ENCODE results near the gene TMUB1.

The TMUB1 gene

DNA sequence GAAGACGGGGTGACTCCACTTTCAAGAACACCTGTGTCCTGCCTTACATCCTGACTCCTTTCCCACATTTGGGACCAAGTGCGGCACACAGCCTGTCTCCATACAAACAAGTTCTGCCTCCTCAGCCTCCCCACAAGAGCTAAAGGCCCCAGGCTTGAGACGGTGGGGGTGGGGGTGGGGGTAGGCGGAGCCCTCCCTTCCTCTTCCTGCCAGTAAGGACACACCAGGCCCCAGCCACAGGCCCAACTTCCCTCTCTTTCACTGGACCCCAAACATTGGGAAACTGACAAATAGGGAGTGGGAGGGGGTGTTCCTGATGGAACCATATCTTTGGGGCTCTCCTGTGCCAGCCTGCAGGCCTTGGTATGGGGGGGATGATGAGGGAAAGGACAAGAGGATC lies 30.2 kb downstream of the TMUB1 start:
- Histone ChIP-seq H3K18ac (ENCODE audit: low read length) (no peak overlapping the region), H2BK5ac (ENCODE audit: low read length) (no peak overlapping the region), H2AK5ac (ENCODE audit: low read length) (no peak overlapping the region), H3K56ac (ENCODE audit: low read length) (no peak overlapping the region), H3K4ac (ENCODE audit: low read depth, low read length) (no peak overlapping the region), H4K8ac (ENCODE audit: low read depth, low read length) (no peak overlapping the region), H3K4me2 (ENCODE audit: low read length) (no peak overlapping the region), H3K79me2 (ENCODE audit: control insufficient read depth, insufficient read depth, low read length) (no peaks in the 10 kb centered on the region), H3K4me1 (ENCODE audit: control insufficient read depth, low read depth, low read length) (peaks cover 3% of the 10 kb centered on the region), H3K27me3 (ENCODE audit: insufficient read depth, low read length, poor library complexity) (peaks cover 1% of the 10 kb centered on the region), H3K27ac (ENCODE audit: low read depth, low read length) (no peak overlapping the region), H3K4me3 (ENCODE audit: low read length) (no peak overlapping the region), H3K36me3 (ENCODE audit: control insufficient read depth, insufficient read depth, low read length) (no peaks in the 10 kb centered on the region), H2BK15ac (replicated peaks; ENCODE audit: low read depth) (no peak overlapping the region), H2BK120ac (ENCODE audit: low read depth, low read length) (no peak overlapping the region), H3K79me1 (ENCODE audit: low read length) (no peaks in the 10 kb centered on the region), H3K23ac (ENCODE audit: low read length) (no peak overlapping the region), H4K5ac (ENCODE audit: low read length) (no peak overlapping the region), H3K9ac (ENCODE audit: low read length) (no peak overlapping the region)
- WGBS (ENCODE audit: extremely low coverage, insufficient coverage, low lambda C conversion rate): no CpG with 5 or more reads among the region's 4 CpGs
- DNase-seq: no peak

GRCh38 chr7:151051108-151051507 lies 32.2 kb downstream of the TMUB1 start:
- no peaks in the 10 kb centered on the region for H3K79me2 ChIP-seq (ENCODE audit: control insufficient read depth, insufficient read depth, low read length)
- no peak overlapping the region for H3K23ac ChIP-seq (ENCODE audit: low read length)
- no peaks in the 10 kb centered on the region for H3K36me3 ChIP-seq (ENCODE audit: control insufficient read depth, insufficient read depth, low read length)
- no peak overlapping the region for H3K18ac ChIP-seq (ENCODE audit: low read length)
- H4K5ac ChIP-seq (ENCODE audit: low read length): no peak overlapping the region
- no peak overlapping the region for H2BK5ac ChIP-seq (ENCODE audit: low read length)
- H3K4me3 ChIP-seq (ENCODE audit: low read length): no peak overlapping the region
- H2BK120ac ChIP-seq (ENCODE audit: low read depth, low read length): no peak overlapping the region
- no peak overlapping the region for H2BK15ac ChIP-seq (replicated peaks; ENCODE audit: low read depth)
- H2AK5ac ChIP-seq (ENCODE audit: low read length): no peak overlapping the region
- no CpG with 5 or more reads among the region's 50 CpGs for WGBS (ENCODE audit: extremely low coverage, insufficient coverage, low lambda C conversion rate)
- peak; percentile 89 for DNase-seq
- no peaks in the 10 kb centered on the region for H3K79me1 ChIP-seq (ENCODE audit: low read length)
- peaks cover 1% of the 10 kb centered on the region for H3K27me3 ChIP-seq (ENCODE audit: insufficient read depth, low read length, poor library complexity)
- H4K8ac ChIP-seq (ENCODE audit: low read depth, low read length): no peak overlapping the region
- no peaks in the 10 kb centered on the region for H3K4me1 ChIP-seq (ENCODE audit: control insufficient read depth, low read depth, low read length)
- no peak overlapping the region for H3K9ac ChIP-seq (ENCODE audit: low read length)
- H3K4me2 ChIP-seq (ENCODE audit: low read length): no peak overlapping the region
- H3K4ac ChIP-seq (ENCODE audit: low read depth, low read length): no peak overlapping the region
- H3K27ac ChIP-seq (ENCODE audit: low read depth, low read length): no peak overlapping the region
- H3K56ac ChIP-seq (ENCODE audit: low read length): no peak overlapping the region

GRCh38 chr7:151048911-151049463 lies 34.3 kb downstream of the TMUB1 start:
- Histone ChIP-seq H3K4ac (ENCODE audit: low read depth, low read length) (no peak overlapping the region), H2AK5ac (ENCODE audit: low read length) (no peak overlapping the region), H4K8ac (ENCODE audit: low read depth, low read length) (no peak overlapping the region), H3K56ac (ENCODE audit: low read length) (no peak overlapping the region), H3K27ac (ENCODE audit: low read depth, low read length) (no peak overlapping the region), H2BK15ac (replicated peaks; ENCODE audit: low read depth) (no peak overlapping the region), H3K23ac (ENCODE audit: low read length) (no peak overlapping the region), H2BK120ac (ENCODE audit: low read depth, low read length) (no peak overlapping the region), H4K5ac (ENCODE audit: low read length) (no peak overlapping the region), H2BK5ac (ENCODE audit: low read length) (no peak overlapping the region), H3K4me3 (ENCODE audit: low read length) (no peak overlapping the region), H3K79me1 (ENCODE audit: low read length) (no peaks in the 10 kb centered on the region), H3K79me2 (ENCODE audit: control insufficient read depth, insufficient read depth, low read length) (no peaks in the 10 kb centered on the region), H3K4me1 (ENCODE audit: control insufficient read depth, low read depth, low read length) (no peaks in the 10 kb centered on the region), H3K9ac (ENCODE audit: low read length) (no peak overlapping the region), H3K18ac (ENCODE audit: low read length) (no peak overlapping the region), H3K36me3 (ENCODE audit: control insufficient read depth, insufficient read depth, low read length) (no peaks in the 10 kb centered on the region), H3K4me2 (ENCODE audit: low read length) (no peak overlapping the region), H3K27me3 (ENCODE audit: insufficient read depth, low read length, poor library complexity) (peaks cover 1% of the 10 kb centered on the region)
- DNase-seq: no peak
- WGBS (ENCODE audit: extremely low coverage, insufficient coverage, low lambda C conversion rate): no CpG with 5 or more reads among the region's 38 CpGs

- peaks cover 1% of the 10 kb centered on the region for H3K27me3 ChIP-seq (ENCODE audit: insufficient read depth, low read length, poor library complexity)
- H3K4me2 ChIP-seq (ENCODE audit: low read length): no peak within 1 kb of the TSS
- H3K4me1 ChIP-seq (ENCODE audit: control insufficient read depth, low read depth, low read length): no peaks in the 10 kb centered on the region
- no peak within 1 kb of the TSS for H2BK5ac ChIP-seq (ENCODE audit: low read length)
- no peak within 1 kb of the TSS for H3K4ac ChIP-seq (ENCODE audit: low read depth, low read length)
- H3K79me2 ChIP-seq (ENCODE audit: control insufficient read depth, insufficient read depth, low read length): no peaks in the 10 kb centered on the region
- H3K18ac ChIP-seq (ENCODE audit: low read length): no peak within 1 kb of the TSS
- H2AK5ac ChIP-seq (ENCODE audit: low read length): no peak within 1 kb of the TSS
- H3K27ac ChIP-seq (ENCODE audit: low read depth, low read length): no peak within 1 kb of the TSS
- no peak within 1 kb of the TSS for H3K56ac ChIP-seq (ENCODE audit: low read length)
- H2BK15ac ChIP-seq (replicated peaks; ENCODE audit: low read depth): no peak within 1 kb of the TSS
- no peak within 1 kb of the TSS for H3K23ac ChIP-seq (ENCODE audit: low read length)
- H2BK120ac ChIP-seq (ENCODE audit: low read depth, low read length): no peak within 1 kb of the TSS
- WGBS (ENCODE audit: extremely low coverage, insufficient coverage, low lambda C conversion rate): no CpG with 5 or more reads among the region's 22 CpGs
- no peaks in the 10 kb centered on the region for H3K36me3 ChIP-seq (ENCODE audit: control insufficient read depth, insufficient read depth, low read length)
- H3K9ac ChIP-seq (ENCODE audit: low read length): no peak within 1 kb of the TSS
- H3K4me3 ChIP-seq (ENCODE audit: low read length): no peak within 1 kb of the TSS
- no peak within 1 kb of the TSS for H4K8ac ChIP-seq (ENCODE audit: low read depth, low read length)
- H3K79me1 ChIP-seq (ENCODE audit: low read length): no peaks in the 10 kb centered on the region
- no peak for DNase-seq
- no peak within 1 kb of the TSS for H4K5ac ChIP-seq (ENCODE audit: low read length)
Observed at GRCh38 chr7:151047976-151048815, 35.1 kb downstream of the TMUB1 start, which contains the start of gene ASIC3. Gene ASIC3 (plus strand): TSS chr7:151048531. CDS start chr7:151048886, 355 bp downstream.

GRCh38 chr7:151046603-151047573 lies 36.4 kb downstream of the TMUB1 start:
- Histone ChIP-seq H2BK15ac (replicated peaks; ENCODE audit: low read depth) (no peak overlapping the region), H3K79me2 (ENCODE audit: control insufficient read depth, insufficient read depth, low read length) (no peaks in the 10 kb centered on the region), H3K23ac (ENCODE audit: low read length) (no peak overlapping the region), H3K9ac (ENCODE audit: low read length) (no peak overlapping the region), H4K5ac (ENCODE audit: low read length) (no peak overlapping the region), H2AK5ac (ENCODE audit: low read length) (no peak overlapping the region), H3K56ac (ENCODE audit: low read length) (no peak overlapping the region), H3K4me1 (ENCODE audit: control insufficient read depth, low read depth, low read length) (no peaks in the 10 kb centered on the region), H2BK5ac (ENCODE audit: low read length) (no peak overlapping the region), H4K8ac (ENCODE audit: low read depth, low read length) (no peak overlapping the region), H3K18ac (ENCODE audit: low read length) (no peak overlapping the region), H2BK120ac (ENCODE audit: low read depth, low read length) (no peak overlapping the region), H3K36me3 (ENCODE audit: control insufficient read depth, insufficient read depth, low read length) (no peaks in the 10 kb centered on the region), H3K4me3 (ENCODE audit: low read length) (no peak overlapping the region), H3K4ac (ENCODE audit: low read depth, low read length) (no peak overlapping the region), H3K27ac (ENCODE audit: low read depth, low read length) (no peak overlapping the region), H3K27me3 (ENCODE audit: insufficient read depth, low read length, poor library complexity) (peaks cover 1% of the 10 kb centered on the region), H3K79me1 (ENCODE audit: low read length) (no peaks in the 10 kb centered on the region), H3K4me2 (ENCODE audit: low read length) (no peak overlapping the region)
- DNase-seq: no peak
- WGBS (ENCODE audit: extremely low coverage, insufficient coverage, low lambda C conversion rate): no CpG with 5 or more reads among the region's 14 CpGs

Data from mesendoderm (in vitro differentiated cells).